GM12878 (cell line): Measurements from ENCODE around the gene KRTAP9-2. TPM values are rescaled to one million over a fixed set of nuclear protein-coding genes. Genes with fewer than 3 reads are reported as not detected.

ENCODE experiments used
- BCLAF1 ChIP-seq: fragments of 450-650 bp; IDR thresholded peaks from 2 replicates; pipeline ENCODE4 v1.6.1; 2017; ENCODE audit warnings: antibody characterized with exemption, mild to moderate bottlenecking, moderate library complexity
- CBFB ChIP-seq: IDR thresholded peaks from 2 replicates; pipeline ENCODE4 v1.6.1; 2016; ENCODE audit warnings: antibody characterized with exemption, low read depth
- ESRRA ChIP-seq: IDR thresholded peaks from 2 replicates; pipeline ENCODE4 v1.6.1; 2012; ENCODE audit warnings: mild to moderate bottlenecking, low read length, improper control_type of control experiment
- NBN ChIP-seq: fragments of 450-650 bp; IDR thresholded peaks from 2 replicates; pipeline ENCODE4 v1.6.1; 2016
- REST ChIP-seq: IDR thresholded peaks from 2 replicates; pipeline ENCODE4 v1.6.1; 2012; ENCODE audit warnings: mild to moderate bottlenecking, low read depth, low read length
- ZBTB40 ChIP-seq: fragments of 450-650 bp; IDR thresholded peaks from 2 replicates; pipeline ENCODE4 v1.6.1; 2016; ENCODE audit warnings: mild to moderate bottlenecking, moderate library complexity, borderline replicate concordance
- ZSCAN29 ChIP-seq: fragments of 450-650 bp; IDR thresholded peaks from 2 replicates; pipeline ENCODE4 v1.6.1; 2017; ENCODE audit warnings: mild to moderate bottlenecking, moderate library complexity
- polyA plus RNA-seq, 11 experiments: library from polyadenylated mRNA; depleted of rRNA in 4 of 11; unstranded in 6 of 11; stranded (reverse) in 5 of 11; fragments of >200 nt; fragmentation: Nextera tagmentation in 4 of 11; fragmentation: Illumina TruSeq in 1 of 11; extraction: Ambion mirVana in 4 of 11; extraction: Trizol in 1 of 11; gene quantifications; 1 replicate in 1 of 11; 2 replicates in 10 of 11; pipeline versions ENCODE4 v1.2.1 to v1.2.3, GENCODE V29; 2011 to 2016; ENCODE audit warnings: inconsistent platforms in 2 of 11, missing spikeins in 2 of 11, low read depth in 1 of 11
- total RNA-seq, 4 experiments: library from RNA; depleted of rRNA in 3 of 4; stranded (reverse); fragments of >200 nt in 3 of 4; fragmentation: Illumina TruSeq in 1 of 4; extraction: Trizol in 1 of 4; gene quantifications; 2 replicates each; pipeline versions ENCODE4 v1.2.1 to v1.2.3, GENCODE V29; 2013 to 2021

KRTAP9-2 gene
- total and polyA plus RNA-seq, 10 of the 15 experiments (the other 5 are each of a cell fraction or from before 2014, with no cell fraction given) = not detected

GRCh38 chr17:41190328-41190727, 36.1 kb upstream of the KRTAP9-2 start (continued):
- no peak for TF ChIP-seq REST
- no peak for TF ChIP-seq ESRRA
- no peak for TF ChIP-seq ZBTB40
- no peak for TF ChIP-seq CBFB
- TF ChIP-seq ZSCAN29 = no peak
- no peak for TF ChIP-seq NBN
- no peak for TF ChIP-seq BCLAF1
- TF ChIP-seq, all 136 proteins: peak for 0
